Hematopoietic multipotent progenitor cell treated with erythropoietin and hydrocortisone succinate and interleukin-3 and kit ligand, for 6 days (in vitro differentiated cells): ENCODE results near the gene DOK1.

ENCODE experiments used
- DNase-seq: peaks from one replicate; pipeline ENCODE4 v3.0.0-alpha.2; 2015

The DOK1 gene

DNA sequence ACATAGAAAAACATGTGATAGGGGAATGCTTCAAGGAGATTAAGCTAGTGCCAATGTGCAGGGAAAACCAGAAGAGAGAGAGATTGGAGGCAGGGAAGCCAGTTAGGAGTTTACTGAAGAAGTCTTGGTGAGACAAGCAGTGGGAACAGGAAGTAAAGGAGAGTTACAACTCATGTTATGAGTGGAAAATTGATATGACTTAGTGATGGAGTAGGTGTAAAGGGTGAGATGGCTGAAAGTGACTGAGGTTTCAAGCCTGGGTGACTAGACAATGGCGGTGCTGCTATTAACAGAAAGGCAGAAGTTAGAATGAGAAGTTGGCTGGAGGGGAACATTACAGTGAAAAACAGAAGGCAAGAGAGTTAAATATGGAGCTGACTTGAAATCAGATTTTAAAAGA, 16.5 kb downstream of the DOK1 start:
- DNase-seq, result no peak

DNA sequence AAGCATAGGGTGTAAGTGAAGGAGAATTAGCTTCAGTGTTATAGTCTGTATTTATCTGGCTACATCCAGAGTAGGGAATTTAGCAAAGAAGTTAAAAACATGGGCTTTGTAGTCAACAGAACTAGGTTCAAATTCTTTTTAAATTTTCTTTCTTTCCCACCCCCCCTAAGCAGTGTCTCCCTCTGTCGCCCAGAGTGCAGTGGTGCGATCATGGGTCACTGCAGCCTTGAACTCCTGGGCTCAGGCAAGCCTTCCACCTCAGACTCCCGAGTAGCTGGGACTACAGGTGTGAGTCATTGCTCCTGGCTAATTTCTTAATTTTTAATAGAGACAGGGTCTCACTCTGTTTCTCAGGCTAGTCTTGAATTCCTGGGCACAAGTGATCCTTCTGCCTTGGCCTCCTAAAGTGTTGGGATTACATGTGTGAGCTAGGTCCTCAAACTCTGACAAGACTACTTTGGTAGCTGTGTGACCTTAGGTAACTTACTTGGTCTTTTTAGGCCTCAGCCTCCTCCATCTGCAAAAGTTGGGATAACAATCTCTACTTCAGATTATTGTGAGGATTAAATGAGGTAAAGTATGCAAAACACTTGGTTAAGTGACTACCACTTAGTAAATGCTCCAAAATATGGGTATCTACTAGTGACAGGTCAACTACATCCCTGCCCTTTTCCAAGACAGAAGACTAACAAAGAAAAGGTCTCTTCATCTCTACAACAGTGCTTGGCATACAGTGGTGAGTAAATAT, 17.8 kb downstream of the DOK1 start:
- DNase-seq, result no peak

DNA sequence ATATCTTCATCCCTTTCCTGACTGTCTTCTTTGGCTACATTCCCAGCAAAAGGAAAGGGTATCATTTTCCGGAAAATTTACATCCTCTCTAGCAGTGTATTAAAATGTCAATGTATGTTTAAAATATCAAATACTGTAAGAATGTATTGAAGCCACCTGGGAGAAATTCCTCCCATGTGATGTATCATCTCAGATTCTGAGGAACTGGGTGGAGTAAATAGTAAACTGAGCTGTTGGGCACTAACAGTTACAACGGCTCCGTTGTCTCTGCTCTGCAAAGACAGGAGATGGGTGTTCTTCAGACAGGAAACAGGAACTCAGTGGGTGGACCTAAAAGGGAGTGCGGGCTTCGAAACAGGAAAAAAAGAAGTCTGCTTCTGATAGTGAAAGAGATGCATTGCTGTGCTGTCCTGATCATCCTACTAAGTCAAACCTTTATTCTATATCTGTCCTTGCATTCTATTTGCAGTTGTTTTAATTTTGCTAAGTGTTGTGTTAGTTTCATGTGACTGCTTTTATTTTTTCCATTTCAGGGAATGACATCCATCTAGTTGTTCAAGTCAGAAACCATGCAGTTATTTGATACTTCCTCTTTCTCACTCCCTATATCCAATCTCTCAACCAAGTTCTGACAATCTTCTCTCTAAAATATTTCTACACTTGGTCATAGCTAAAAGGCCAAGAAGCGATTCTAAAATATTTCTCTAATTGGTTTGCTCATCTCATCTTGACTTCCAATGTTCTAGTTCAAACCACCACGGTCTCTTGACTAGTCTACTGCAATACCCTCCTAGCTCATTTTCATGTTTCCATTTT, 19.4 kb downstream of the DOK1 start:
- DNase-seq, result peak; percentile 90

DNA sequence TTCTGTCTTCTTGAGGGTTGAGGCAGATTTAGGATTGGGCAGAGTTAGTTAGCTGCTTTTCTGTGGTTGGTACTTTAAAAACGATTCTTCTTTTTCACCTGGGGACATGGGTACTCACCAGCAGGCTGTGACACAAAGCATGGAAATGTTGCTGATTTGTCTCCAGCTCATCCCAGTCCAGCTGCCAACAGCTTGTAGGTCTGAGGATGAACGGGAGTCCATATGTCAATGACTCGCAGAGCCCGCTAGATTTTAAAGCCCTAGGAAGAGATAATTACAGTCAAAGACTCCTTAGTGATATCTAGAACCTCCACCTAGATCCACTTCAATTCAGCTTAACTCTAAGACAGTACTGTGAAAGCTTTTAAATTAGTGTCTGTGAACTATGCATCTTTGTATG, 20.8 kb downstream of the DOK1 start:
- DNase-seq, result no peak

DNA sequence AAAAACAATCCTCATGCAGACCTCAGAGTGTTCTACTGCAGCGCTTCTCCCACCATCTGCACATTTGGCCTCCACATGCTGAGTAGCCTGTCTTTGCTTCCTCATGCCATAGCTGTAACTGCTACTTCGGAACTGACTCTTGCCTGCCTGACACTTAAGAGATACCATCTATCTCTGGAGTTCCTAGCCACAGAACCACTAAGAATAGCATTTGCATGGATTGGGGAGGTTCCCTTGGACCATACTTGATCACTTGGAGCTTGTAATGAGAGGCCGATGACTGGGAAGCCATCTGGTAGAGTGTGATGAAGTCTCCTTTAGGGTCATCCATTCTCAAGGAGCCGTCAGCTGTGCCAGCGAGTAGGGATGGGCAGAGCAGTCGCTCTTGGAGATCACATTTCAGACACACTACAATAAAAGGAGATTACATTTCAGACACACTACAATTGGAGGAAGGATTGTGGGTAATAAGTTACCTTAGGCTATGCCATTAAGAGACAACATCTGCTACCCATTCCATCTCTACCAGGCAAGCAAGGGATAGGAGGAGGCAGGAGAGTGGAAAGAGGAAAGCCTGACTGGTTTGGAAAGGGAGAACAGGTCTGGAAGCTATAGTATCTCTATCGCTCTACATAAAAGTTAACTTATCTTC, 21.8 kb downstream of the DOK1 start:
- peak; percentile 42 for DNase-seq

DNA sequence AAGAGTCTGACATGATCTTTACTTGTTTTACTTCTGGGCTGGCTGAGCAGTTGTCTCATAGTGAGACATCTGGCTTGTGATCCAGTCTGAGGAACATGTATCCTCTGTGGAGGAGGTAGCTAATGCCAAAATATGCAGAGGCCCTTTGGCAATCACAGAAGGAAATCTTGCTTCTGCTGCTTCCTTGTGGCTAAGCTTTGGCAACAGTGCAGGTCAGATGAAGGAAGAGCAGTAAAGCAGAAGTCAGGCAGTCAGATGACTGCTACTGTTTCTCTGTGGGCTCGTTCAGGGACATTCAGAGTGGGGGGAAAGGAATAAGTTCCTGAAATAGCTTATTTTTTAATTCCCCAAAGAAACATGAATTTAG, 22.3 kb downstream of the DOK1 start:
- DNase-seq, result peak; percentile 78

DNA sequence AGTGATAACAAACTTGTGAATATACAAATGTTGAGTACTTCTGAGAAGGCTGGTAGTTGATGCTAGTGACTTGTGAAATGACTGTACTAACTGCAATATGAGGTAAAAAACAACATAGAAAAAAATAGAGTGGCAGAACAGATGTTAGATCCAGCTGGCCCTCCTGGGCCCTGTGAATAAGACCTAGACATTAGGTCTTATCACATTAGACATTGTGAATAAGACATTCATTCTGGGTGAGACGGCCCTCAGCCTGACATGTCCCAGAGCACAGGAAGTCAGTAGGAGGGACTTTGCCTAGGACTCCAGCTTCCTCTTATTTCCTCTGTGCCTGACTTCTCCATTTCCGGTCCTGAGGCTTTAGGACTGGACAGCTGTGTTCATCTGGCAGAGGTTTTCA, 22.9 kb downstream of the DOK1 start:
- DNase-seq, result peak; percentile 70

DNA sequence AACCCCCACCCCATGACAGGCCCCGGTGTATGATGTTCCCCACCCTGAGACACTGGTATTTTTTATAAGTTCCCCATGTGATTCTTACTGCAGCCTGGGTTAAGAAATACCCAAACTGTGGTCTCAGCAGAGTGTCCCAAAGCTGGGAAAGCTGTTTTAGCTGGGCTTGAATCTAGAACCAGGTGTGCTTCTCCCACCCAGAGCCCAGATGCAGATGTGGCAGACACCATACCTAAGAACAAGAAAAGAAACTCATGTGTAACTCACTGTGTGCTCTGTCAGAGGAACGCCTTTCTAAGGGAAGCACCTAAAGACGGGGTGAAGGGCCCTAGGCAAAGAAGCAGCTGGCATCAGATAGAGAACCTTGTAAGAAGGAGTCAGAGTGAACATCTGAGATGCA, 23.9 kb downstream of the DOK1 start:
- no peak for DNase-seq

DNA sequence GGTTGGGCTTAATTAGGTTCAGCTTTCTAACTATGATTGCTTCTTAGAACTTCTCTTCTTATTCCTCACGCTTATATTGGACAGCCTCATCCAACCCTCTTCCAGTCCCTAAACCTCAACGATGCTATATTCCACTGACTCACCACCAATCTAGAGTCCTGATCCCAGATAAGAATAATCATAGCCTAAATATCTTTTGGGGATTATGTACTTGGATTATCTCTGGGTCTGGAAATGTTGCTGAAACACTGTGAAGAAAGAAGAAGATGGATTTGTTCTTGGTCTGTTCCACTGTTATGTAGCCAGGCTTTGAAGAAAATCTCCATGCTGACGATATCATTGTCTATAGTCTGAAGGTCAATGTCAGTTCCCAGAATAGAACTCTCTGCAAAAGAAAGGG, 26.9 kb downstream of the DOK1 start:
- DNase-seq, result no peak

DNA sequence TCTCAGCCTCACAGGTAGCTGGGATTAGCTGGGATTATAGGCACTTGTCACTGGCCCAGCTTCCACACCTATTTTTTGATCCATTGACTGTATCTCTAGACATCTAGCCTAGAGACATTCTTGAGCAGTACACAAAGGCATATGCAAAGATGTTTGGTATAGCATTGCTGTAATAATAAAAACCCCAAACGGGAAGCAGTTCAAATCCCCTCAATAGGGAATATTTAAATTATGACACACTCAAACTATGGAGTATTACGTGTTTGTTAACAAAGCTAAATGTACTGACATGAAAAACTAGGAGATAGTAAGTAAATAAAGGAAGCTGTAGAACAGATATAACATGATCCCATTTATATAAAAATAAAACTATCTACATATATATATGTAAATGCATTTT, 27.7 kb downstream of the DOK1 start:
- no peak for DNase-seq

DNA sequence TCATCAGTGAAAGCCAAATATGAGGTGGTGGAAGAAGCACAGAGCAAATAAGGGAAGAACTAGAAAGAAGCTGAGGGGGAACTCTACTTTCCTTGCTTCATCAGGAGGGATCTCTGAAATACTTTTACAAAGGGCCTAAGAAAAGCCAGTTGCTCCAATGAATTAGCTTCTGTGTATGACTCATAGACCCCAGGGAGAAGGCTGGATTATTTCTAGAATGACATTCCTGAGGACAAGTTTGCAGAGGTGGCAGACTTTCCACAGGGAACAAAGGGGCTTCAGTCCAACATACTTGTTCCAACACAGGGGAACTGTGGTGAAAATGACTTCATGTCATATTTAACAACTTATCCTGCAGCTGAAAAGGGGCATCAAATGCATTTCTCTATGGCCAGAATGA, 29.0 kb downstream of the DOK1 start:
- no peak for DNase-seq

DNA sequence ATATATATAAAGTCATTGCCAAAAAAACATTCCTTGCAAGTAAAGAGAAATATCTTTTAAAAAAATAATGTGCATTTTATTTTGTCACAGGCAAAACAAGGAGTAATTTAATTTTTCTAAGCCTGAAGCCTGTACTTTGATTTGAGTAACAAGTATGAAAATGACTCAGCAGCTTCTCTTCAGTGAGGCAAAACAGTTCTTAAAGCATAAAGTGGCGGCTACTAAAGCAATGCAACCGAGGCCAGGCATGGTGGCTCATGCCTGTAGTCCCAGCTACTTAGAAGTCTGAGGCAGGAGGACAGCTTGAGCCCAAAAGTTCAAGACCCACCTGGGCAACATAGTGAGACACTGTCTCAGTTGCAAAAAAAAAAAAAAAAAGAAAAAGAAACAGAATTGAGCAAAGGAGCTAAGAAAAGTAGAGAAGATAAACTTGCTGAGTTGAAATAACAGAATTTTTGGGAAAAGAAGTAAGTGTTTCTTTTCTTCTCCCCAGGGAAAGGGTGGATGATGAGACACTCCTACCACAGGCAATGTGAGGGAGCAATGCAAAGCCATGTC, 29.6 kb downstream of the DOK1 start:
- DNase-seq, result peak; percentile 41

DNA sequence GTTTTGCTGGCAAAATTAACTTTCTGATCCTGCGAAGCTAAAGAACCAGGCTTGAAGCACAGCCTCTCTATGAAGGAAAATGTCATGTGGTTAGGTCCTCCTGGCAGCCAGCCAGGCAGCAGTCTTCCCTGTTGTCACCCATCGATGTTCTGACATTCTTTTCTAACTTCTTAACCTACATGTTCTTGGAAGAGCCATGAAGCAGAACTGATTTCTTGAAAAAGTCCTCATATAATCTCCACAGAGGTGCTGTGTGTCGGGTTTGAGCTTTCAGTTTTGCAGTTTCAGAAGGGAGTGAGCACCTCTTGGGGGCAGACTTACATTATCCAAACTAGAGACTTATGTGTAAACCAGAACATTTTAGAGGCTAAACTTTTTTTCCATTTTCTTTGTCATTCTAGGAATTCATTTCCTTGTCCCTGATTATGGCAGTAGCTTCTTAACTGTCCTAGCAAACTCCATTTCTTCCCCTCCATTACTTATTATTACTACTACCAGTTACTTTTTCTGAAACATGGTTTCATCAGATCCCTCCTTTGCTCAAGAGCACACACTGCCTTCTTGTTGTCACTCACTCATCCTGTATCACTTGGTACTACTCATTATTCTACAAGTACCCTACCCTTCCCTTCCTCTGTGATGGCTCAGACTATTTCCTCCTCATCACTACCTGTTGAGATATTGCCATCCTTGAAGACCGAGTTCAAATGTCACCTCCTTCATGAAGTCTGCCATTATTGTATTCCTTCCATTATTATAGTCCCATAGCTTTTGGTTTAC, 31.1 kb downstream of the DOK1 start:
- DNase-seq, result peak; percentile 65

DNA sequence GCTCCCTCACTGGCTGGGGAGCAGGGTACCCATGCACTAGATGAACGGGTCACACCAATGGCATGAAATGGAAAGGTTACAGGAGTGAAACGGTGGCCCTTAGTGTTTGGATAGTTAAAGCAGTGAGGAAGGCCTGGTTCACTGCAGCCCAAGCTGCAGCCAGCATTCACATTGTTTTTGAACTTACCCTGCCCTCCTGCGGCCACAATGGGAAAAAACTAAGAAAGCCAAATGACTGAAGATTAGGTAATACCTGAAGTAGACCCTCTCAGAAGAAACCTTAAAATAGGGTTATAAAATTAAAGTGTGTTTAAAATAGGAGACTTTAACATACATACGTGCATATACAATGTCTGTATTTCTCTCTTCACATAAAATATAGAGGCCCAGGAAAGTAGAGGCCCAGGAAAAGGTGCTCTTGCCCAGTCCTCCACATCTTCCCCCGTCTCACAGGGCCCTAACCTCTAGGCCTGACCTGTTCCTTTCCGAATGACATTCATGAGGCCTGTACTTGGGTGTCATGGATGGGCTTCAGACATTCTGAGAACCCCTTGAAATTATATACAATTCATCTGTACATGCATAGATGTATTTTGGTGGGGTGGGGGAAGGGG, 33.3 kb downstream of the DOK1 start:
- DNase-seq, result peak; percentile 88

DNA sequence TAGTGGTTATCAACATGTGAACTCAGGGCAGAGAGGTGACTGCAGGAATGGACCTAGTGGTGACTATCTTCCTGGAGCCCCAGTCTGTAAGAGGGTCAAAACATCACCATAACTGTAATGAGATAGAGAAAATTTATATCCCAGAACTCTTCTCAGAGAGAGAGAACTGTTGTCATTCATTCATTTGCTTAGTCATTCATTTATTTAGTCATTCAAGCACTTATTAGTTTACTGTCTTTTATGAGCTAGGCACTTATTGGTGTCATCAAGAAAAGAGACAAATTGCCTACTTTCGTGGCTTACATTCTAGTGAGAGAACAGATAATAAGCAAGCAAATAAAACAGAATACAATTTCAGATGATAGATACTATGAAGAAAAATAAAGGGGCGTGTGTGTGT, 34.1 kb downstream of the DOK1 start:
- no peak for DNase-seq

DNA sequence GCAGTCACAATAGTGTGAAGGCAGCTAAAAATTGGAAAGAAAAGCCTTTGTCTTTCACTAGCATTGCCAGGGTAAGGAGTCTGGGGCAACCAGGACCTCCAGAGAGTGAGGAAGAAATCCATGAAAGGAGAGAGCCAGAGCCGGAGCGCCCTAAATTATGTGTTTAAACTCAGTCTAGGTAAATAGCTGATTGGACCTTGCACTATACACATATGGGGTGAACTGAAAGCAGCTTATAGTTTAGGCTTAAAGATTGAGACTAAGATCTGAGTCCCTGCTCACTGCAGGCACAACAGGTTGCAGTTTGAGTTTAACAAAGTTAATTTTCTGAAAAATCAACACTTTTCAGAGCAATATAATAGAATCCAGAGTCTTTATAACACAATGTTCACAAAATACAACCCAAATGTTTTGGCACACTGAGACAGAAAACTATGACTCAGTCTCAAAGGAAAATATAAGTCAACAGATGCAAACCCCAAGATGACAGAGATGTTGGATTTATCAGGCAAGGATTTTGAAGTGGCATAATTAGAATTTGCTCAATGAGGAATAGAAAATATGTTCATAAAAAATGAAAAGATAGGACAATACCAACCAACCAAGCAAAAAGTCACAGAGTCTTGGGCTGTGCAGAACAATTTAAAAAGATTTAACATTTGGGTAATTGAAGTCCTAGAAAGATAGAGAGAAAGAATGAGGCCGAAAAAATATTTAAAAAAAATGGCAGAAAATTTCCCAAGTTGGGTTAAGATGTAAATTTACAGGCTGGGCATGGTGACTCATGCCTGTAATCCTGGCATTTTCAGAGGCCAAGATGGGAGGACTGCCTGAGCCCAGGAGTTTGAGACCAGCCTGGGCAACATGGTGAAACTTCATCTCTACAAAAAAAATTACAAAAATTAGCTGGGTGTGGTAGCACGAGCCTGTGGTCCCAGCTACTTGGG, 39.6 kb downstream of the DOK1 start:
- no peak for DNase-seq

DNA sequence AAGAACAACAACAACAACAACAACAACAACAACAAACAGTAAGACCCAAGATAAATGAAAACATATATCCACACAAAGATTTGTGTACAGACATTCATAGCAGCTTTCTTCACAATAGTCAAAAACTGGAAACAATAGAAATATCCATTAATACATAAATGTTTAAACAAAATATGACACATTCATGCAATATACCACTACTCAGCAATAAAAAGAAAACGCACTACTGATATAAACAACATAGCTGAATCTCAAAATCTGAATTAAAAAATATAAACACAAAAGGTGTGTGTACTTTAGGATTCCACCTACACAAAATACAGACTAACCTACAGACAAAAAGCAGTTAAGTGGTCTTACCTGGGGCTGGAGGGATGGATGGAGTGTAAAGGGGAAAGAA, 42.1 kb downstream of the DOK1 start:
- no peak for DNase-seq

DNA sequence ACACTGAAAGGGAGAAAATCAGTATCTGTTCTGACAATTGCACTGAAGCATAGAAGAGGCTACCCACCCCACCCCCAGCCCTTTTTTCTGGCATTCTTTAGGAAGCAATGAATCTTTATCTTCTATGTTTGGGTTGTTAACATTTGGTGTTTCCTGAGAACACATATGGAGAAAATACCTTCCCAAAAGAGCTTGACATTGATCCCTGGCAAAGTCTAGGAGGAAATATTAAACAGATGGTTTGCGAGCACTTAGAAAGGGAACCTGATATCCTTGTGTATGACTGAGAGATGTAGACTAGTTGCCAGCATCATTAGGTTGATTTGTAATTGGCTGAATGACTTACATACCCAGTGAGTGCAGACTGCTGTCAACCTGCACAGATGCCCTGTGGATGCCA, 42.9 kb downstream of the DOK1 start:
- no peak for DNase-seq

DNA sequence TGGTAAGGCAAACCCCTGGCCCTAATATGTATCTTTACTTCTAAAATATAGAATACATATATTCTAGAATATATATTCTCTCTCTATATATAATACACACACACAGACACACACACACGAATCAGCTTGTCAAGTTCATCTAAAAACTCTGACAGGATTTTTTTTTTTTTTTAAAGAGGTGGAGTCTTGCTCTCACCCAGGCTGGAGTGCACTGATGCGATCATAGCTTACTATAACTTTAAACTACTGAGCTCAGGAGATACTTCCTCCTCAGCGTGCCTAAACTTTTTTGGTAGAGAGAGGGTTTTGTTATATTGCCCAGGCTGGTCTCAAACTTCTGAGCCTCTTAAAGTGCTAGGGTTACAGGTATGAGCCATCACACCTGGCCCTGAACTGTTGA, 45.2 kb downstream of the DOK1 start:
- no peak for DNase-seq

DNA sequence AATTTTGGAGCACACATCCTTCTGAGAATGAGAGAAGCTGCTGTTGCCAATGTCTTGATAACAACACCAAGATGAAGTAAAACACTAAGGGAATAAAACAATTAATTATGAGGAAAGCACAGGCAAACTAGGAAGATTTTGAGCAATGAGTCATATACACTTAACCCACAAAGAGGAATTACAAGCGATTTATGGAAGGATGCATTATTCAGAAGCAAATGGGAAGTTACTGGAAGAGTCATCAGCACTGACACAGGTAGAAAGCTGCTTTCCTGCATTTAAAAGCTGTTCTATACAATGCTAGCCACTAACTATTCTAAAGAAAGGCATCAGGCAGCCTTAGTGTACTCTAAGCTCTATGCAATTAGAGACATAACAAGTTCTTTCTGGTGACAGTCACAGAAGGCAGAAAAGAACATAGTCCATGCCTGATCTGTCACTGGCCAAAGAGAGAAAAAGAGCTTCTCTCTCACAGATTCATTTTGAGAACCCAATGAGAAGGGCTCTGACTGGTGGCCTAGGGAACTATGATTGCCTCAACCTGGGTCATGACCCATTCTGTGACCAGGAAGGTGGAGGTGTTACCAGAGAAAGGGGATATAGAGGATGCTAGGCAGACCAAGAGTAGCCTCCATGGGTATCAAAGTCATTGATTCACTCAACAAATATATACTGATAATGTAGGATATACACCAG, 48.2 kb downstream of the DOK1 start:
- DNase-seq, result no peak
